Measurements from ENCODE around the gene PLET1.

Gene PLET1

DNA sequence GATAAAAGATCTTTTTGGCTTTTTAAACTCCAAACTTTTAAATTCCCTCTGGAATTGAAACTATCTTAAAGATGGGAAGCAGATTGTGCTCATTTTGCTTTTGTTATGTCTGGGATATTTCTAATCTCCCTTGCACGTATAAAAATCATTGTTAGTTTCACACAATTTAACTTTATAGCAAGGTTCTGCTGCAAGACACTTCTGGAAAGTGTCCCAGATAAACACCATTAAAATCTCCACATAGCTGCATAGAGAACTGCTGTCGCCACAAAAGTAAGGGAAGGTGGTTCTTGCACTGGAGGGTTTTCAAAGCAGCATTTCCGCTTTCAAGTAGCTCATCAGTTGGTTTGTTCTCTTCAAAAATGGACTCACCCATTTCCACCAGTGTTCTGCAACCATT is 22.6 kb downstream of the PLET1 start:
- DNase-seq (ENCODE audit: low read depth) = no peak

DNA sequence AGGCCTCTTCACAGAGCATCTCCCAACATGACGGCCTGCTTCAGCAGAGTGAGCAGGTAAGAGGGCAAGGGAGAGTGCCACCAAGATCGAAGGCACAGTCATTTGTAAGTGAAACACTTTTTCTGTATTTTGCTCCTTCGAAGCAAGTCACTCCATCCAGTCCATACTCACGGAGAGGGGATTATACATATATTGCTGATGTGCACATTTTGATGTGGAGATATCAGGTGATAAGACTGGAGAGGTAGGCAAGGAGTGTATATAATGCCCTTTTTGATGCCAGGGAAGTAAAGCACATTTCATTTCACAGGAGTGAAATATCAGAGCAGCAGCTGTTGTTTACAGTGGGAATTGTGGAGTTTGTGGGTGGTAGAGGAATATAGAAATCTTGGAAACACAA is 23.2 kb downstream of the PLET1 start:
- DNase-seq (ENCODE audit: low read depth) = no peak

DNA sequence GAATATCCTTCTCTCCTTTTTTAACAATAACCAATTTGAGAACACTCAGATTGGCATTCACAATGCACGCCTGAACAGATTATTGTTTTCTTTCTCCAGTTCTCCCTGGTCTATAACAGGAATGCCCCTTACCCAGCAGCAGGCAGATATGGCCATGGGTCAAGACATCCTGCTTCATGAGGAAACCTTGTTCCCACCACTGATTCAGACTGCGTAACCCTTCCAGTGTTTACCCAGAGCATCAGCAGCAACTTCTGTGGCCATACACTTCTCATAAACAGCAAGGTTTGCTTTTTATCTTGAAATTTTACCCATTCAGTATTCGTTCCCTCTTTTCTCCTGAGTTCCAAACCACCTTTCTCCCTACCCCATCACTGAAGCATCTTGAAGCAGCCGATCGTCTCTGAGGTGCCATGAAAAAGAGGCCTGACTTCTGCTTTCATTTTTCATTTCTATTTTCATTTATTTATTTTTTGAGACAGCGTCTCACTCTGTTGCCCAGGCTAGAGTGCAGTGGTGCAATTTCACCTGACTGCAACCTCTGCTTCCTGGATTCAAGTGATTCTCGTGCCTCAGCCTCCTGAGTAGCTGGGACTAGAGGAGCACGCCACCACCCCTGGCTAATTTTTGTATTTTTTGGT is 24.8 kb downstream of the PLET1 start:
- no peak for DNase-seq (ENCODE audit: low read depth)

DNA sequence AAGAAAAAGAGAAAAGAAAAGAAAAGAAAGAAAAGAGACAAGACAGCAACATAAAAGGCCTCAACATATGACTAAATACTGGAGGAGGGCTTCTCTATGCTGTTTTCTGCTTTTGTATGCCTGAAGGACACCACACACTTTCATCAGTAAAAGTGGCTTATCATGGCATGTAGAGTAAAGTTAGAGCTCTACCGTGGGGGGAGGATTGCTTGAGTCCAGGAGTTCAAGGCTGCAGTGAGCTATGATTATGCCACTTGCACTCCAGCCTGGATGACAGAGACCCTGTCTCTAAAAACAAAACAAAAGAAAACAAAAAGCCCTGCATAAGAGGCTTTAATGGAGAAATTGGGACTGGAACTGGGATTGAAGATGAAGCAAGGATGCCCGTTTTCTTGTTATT is 28.7 kb downstream of the PLET1 start:
- no peak for DNase-seq (ENCODE audit: low read depth)

DNA sequence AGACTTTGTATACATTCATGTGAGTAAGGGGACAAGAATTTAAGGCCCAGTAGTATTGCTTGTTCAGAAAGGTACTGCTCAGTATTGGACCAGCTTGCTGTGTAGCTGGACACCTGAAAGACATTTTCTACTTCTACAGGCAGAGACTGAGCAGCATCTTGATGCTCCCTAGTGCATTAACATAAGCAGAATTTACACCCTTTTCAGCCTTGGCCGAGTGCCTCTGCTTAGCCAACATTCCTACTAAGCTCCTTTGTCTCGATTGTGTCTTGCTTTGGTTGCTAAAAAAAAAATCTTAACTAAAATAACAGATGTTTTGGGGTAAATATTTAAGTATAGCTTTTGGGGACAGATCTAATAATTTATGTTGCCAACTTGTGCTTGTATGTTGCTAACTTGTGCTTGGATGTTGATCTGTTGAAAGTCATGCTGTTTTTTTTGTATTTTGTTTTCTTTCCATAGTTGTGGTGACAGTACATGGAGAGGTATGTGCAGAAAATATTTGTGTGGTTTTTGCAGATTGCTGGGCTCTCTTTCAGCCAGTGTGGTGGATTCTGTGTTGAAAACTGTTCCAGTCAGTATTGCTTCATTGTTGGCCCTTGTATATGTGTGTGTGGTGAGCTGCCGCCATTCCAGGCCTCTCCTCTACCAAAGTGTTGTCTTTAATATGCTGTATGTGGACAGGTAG is 30.8 kb downstream of the PLET1 start:
- DNase-seq (ENCODE audit: low read depth) = peak; percentile 60

DNA sequence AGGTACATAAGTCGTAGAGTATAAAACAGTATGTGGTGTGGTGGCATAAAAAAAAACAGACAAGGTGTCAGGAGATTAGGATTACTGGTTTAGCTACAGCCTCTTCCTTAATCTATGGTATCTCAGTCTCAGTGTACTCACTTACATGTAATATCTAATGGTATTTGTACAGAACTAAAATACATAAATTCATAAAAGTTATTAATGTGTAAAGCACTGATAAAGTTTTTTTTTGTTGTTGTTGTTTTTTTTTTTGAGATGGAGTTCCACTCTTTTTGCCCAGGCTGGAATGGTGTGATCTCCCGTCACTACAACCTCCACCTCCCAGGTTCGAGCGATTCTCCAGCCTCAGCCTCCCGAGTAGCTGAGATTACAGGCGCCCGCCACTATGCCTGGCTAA is 31.5 kb downstream of the PLET1 start:
- no peak for DNase-seq (ENCODE audit: low read depth)

DNA sequence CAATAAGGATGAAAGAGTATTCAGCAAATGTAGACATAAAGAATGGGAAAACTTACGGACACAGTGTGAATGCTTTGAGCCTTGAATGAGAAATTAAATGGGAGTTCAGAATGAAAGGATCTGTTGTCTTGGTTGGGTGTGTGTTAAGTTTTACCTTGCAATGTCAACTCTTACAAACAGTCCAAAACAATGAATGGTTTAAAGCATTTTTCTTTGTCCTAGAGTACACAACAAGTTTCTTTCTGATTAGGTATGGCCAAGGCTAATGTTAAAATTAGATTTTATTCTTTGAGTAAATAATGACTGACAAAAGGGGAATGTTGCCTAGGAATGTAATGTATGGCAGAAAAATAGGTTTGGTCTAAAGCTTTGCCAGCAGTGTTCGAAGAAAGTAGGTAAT is 32.0 kb downstream of the PLET1 start:
- no peak for DNase-seq (ENCODE audit: low read depth)

DNA sequence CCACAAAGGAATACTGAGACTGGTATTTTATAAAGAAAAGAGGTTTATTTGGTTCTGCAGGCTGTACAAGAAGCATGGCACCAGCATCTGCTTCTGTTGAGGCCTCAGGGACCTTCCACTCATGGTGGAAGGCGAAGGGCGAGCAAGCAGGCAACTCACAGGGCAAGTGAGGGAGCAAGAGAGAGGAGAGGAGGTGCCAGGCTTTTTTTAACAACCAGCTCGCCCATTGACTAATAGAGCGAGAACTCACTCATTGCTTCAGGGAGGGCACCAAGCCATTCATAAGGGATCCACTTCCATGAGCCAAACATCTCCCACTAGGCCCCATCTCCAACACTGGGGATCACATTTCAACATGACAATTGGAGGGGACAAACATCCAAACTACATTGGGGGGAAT is 33.2 kb downstream of the PLET1 start:
- no peak for DNase-seq (ENCODE audit: low read depth)

DNA sequence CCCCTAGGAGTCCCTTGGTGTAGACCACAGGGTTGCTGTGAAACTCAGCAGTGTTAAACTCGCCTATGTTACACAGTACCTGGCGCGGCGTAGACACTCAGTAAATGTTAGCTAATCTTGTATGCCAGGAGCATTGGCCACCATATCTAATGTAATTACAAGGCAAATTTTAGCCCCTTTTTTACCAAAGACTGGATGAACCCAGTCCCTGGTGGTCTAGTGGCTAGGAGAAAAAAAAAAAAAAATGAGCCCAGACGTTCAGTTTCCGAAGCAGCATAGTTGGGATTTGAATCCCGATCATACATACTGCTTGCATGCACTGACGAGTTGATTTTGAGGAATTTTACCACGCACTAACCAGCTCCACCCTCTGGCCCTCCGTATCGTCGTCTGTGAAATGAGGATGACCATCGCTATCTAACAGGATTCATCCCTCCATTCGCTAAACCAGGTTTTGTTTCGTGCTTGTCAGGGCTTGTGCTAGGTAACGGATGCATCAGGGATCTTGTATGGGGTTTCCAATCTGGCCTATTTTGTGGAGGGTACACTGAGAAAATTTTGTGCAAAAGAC is 33.7 kb downstream of the PLET1 start:
- no peak for DNase-seq (ENCODE audit: low read depth)

DNA sequence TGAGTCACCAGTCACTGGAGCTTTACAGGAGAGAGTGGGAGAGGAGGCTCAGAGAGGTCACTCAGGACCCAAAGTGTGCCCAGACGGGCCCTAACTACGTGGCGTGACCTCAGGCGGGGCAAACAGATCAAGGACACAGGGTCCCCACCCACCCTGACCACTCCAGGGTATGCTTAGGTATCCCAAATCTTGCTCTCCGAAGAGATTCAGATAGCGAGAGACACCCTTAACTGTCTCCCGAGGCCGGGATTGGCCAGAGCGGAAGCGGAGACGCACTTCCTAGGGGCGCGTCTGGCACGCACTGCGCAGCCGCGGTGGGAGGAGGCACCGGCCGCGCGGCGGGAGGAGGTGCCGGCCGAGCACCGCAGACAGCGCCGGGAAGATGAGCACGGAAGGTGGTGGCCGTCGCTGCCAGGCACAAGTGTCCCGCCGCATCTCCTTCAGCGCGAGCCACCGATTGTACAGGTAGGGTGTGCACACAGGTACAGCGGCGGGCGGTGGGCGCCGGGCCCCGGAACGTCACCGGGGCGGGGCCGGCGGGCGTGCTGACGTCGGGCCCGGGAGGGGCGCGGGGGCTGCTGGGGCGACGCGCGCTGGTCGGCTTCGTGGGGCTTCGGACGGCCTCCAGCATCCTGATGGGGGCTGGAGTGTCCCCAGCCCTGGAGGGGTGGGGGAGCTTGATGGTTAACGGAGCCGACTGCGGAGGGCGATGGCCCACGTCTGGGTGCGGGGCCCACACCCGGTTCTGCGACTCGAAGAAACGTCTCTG is 34.4 kb downstream of the PLET1 start, which contains the start of gene PTS:
Gene PTS, plus strand, starts transcription at position 367 of the 769 bp plus-strand sequence. Its CDS starts 16 bp downstream, at position 383.
- DNase-seq (ENCODE audit: low read depth) = peak; percentile 81

DNA sequence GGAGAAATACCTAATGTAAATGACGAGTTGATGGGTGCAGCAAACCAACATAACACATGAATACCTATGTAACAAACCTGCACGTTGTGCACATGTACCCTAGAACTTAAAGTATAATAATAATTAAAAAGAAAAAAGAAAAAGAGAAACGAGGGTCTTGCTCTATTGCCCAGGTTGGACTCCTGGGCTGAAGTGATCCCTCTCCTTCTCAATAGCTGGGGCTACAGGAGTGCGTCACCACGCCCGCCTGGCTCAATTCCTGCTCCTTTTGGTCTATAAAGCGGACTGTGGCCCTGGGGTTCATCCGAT is 35.0 kb downstream of the PLET1 start:
- peak; percentile 55 for DNase-seq (ENCODE audit: low read depth)

DNA sequence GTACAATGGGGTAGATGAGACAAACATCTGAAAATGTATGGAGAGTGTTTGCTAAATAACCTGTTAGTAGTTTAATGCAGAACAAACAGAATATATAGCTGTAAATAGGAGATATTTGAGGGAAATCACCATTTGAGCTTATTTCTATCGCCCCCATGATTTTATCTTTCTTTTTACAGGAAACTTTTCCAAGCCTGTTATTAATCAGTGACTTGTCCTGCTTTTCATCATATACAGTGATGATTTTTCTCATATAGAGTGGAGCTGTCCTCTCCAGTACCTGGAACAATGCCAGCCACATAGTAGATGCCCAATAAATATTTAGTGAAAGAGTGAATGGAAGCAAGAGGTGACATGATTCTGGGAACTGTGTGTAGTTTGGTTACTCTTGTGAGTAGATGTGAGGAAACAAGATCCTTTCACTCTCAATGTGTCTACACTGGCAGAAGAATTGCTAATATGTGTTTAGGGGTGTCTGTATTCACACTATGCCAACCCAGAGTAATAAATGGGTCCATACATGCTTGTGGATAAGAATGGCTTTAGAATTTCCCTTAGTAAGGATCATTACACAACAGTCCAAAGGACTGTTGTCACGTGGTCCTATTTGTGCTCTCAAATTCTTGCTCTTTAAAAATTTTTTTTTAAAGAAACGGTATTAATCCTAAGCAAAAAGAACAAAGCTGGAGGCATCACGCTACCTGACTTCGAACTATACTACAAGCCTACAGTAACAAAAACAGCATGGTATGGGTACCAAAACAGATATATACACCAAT is 36.7 kb downstream of the PLET1 start:
- DNase-seq (ENCODE audit: low read depth) = no peak

DNA sequence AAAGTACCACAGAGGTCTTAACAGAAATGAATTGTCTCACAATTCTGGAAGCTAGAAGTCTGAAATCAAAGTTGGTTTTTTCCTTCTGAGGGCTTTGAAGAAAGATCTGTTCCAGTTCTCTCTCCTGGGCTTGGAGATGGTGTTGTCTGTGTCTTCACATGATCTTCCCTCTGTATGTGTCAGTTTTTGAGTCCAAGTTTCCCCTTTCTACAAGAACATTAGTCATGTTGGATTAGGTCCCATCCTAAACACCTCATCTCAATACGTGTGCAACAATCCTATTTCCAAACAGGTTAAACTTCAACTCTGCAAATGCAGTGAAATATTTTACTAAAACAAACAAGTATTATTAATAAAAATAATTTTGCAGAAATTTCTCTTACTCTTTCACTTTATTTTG is 37.5 kb downstream of the PLET1 start:
- DNase-seq (ENCODE audit: low read depth) = no peak

DNA sequence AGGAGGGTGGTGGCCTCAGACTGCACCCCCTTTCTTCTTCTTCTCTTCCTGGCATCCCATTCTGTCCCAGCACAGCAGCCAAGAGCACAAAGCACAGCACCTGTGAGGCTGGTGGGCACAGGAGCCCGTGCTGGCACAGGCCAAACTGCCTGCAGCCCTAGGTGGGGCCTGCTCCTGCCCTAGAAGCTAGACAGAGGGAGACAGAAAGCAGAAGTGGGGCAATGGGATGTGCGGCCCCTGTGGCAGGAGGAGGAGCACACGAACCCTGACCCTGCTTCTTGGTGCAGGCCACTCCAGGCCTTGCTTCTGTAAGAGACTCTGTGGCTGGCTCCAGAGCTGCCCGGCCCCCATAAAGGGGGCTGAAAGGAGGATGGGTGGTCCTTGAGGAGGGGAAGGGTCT is 38.4 kb downstream of the PLET1 start:
- DNase-seq (ENCODE audit: low read depth) = no peak

DNA sequence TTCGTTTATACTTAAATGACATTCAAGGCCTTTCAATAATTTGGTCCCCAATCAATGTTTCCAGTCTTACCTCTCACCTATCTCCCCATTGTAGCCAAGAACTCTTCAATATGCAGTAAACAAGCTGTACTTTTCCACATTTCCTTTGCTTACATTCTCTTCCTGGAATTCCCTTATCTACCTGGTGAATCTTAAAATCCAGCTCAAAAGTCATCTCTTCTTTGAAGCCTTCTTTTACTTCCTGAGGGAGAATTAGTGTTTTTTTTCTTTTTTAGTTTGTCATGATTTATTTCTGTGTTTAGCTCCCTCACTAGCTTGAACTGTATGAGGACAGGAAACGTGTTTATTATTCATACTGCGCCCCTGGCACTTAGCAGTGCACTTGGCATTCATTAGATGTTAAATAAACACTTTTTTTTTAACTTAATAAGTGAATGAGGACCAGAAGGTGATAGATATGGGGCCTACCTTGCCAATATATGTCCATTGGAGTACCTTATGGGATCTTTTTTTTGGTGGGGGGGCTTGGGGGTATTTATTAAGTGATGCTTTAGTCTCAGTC is 39.3 kb downstream of the PLET1 start:
- no peak for DNase-seq (ENCODE audit: low read depth)

DNA sequence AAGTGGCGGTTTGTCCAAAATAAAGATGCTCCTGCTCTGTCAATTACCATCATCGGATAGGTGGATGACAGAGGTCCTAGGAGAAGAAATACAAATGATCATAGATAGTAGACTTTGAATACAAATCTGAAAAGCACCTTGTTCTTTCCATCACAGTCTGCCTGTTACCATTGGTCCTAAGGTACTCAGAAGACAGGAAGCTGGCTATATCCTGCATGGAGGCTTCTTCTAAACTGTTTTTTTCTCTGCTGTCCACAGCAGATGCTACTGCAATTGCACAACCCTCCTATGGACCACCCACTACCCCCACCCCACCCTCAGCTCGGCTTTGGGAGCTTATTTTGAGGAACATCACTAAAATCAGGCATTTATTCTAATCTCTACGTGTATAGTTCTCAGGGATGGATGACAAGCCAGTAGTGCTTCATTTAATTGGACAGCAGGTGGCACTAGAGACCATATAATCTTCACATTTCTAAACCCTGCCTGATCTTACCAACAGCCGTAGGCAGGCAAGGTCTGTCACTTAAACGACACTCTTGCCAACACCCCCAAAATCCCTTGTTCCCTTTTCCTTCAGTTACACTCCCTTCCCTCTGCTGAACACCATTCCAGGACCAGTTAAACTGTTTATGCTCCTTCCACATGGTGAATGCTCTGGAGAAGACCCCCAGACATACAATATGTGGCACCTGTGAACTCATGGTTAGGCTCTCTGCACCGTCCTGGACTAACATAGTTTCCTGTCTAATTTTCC is 41.0 kb downstream of the PLET1 start:
- DNase-seq (ENCODE audit: low read depth) = peak; percentile 57

DNA sequence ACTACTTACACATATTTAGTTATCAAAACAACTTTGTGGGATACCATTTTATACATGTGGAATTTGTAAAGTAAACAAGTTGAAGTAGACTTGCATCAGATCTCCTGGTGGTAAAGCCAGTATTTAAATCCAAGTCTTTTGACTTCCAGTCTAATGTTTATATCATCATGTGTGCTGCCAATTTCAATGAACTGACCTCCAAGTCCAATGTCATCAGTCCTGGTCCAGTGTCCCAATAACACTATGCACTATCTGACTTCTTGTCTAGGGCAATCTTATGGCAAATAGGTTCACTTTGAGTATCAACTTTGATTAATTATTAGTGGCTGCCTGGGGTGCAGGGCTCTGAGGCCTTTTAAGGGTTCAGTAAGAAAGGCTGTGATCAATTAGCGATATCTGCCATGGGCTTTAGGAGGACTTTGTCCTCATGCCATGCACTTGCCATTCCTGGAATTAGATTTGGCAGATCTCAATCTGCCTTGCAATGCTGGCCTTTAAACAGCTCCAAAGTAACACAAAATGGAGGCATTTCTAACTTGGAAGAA is 44.0 kb downstream of the PLET1 start:
- no peak for DNase-seq (ENCODE audit: low read depth)

DNA sequence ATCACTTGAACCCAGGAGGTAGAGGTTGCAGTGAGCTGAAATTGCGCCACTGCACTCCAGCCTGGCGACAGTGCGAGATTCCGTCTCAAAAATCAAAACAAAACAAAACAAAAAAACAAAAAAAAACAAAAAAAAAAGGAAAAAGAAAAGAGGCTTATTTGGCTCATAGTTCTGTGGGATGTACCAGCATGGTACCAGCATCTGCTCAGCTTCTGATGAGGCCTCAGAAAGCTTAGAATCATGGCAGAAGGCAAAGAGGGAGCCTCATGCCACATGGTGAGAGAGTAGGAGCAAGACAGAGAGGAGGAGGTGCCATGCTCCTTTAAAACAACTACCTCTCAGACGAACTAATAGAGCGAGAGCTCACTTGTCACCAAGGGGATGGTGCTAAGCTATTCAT is 45.0 kb downstream of the PLET1 start:
- DNase-seq (ENCODE audit: low read depth) = no peak

DNA sequence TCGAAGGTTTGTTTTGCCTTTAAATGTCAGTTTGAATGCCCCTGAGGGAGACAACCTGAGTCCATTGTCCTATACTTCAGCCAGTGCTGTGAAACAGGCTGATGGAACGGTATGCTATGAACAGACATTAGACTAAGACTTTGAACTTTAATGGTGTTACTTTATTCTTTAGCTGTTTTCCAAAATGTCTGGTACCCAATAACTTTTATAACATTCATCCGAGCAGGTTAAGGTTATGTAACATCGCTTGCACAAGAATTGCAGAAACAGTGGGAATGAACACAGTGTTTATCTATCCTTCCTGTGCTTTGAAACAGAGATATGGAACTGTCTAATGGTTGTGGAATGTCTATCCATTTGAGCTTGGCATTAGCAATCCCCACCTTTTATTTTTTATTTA is 46.9 kb downstream of the PLET1 start:
- DNase-seq (ENCODE audit: low read depth) = no peak

DNA sequence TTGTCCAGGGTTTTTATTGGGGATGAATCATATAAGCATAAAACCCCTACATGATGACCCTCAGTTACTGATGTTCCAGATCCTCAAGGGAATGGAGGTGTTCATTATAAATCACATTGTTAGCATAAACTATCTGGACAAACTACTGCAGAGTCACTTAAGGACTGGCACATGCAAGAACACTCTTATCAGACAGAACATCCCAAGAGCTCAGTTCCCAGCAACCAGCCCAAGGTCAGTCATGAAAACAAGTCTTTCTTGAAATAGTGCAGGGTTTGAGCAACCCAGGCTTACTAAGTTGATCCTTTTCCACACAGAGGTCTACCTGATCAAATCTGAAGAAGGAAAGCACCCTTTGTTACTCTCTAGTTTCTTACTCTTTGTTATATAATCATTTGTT is 48.0 kb downstream of the PLET1 start:
- DNase-seq (ENCODE audit: low read depth) = no peak

DNA sequence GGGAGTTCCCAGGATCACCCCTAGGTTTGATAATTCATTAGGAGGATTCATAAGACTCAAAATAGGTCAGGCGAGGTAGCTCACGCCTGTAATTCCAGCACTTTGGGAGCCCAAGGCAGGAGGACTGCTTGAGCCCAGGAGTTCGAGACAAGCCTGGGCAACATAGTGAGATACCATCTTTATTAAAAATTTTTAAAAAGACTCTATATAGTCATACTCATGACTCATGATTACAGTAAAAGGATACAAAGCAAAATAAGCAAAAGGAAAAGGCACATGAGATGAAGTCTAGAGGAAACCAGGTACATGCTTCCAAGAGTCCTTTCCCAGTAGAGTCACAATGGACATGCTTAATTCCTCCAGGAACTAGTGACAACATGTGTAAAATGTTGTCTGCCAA is 48.4 kb downstream of the PLET1 start:
- no peak for DNase-seq (ENCODE audit: low read depth)
